Body of pancreas (tissue), 4 donors: Measurements from ENCODE around the gene GRIP2. TPM values are rescaled to one million over a fixed set of nuclear protein-coding genes. Genes with fewer than 3 reads are reported as not detected.

Experiments
- ATAC-seq: fragments of 150-250 bp; one replicate; pipeline ENCODE4 v1.9.1; 2016
- DNase-seq, 4 donors: peaks; one replicate each; pipeline ENCODE4 v3.0.0-alpha.2; 2019
- H3K27ac ChIP-seq, 4 donors: fragments of 200-600 bp; sonication (generic); 1 replicate in 3 of 4; 2 replicates in 1 of 4; pipeline versions ENCODE4 v1.5.1 to v1.6.1; 2016 to 2019; ENCODE audit warnings: mild to moderate bottlenecking in 1 of 4, mixed read lengths in 1 of 4, moderate library complexity in 1 of 4
- H3K27me3 ChIP-seq, 2 donors: fragments of 200-600 bp; sonication (generic); one replicate each; pipeline ENCODE4 v1.6.0; 2016; ENCODE audit warnings: mild to moderate bottlenecking in 1 of 2
- H3K36me3 ChIP-seq, 2 donors: fragments of 200-600 bp; sonication (generic); replicated peaks in 1 of 2; 2 replicates each; pipeline ENCODE4 v1.5.1; 2016; ENCODE audit warnings: low read depth in 2 of 2; ENCODE audit not compliant: insufficient read depth in 1 of 2
- H3K4me1 ChIP-seq: fragments of 200-600 bp; sonication (generic); one replicate; pipeline ENCODE4 v1.6.0; 2016
- H3K4me3 ChIP-seq, 2 donors: fragments of 200-600 bp; sonication (generic); 1 replicate in 1 of 2; 2 replicates in 1 of 2; pipeline ENCODE4 v1.5.1; 2016 to 2019
- H3K9me3 ChIP-seq, 3 donors: fragments of 200-600 bp; sonication (generic); 1 replicate in 2 of 3; 2 replicates in 1 of 3; pipeline ENCODE4 v1.5.1; 2016
- CTCF ChIP-seq, 7 experiments: fragments of 450-650 bp in 4 of 7; fragments of 200-600 bp in 3 of 7; sonication (generic) in 3 of 7; IDR thresholded peaks; one replicate each; pipeline ENCODE4 v1.5.1; 2016 to 2019; ENCODE audit warnings: antibody characterized with exemption in 7 of 7
- POLR2A ChIP-seq, 3 donors: fragments of 450-650 bp; IDR thresholded peaks; one replicate each; pipeline ENCODE4 v1.6.1; 2016; ENCODE audit warnings: antibody characterized with exemption in 3 of 3, mild to moderate bottlenecking in 2 of 3
- WGBS, 2 donors: methylation state at CpG; one replicate each; pipeline ENCODE4 v1.1.5; 2017; 5-methylcytosine and 5-hydroxymethylcytosine counted together
- intact Hi-C: fragments of 100-400 bp; cut with DNase I; formaldehyde crosslinking; loops from one replicate; pipeline ENCODE4 v1.15.1; 2023
- total RNA-seq, 2 donors: library from RNA; depleted of rRNA; stranded (reverse); fragments of >200 nt; gene quantifications; one replicate each; pipeline ENCODE4 v1.1.0, GENCODE V29; 2016

Gene GRIP2
- total RNA-seq, 2 donors from 2014 or later: 0.26 to 0.99 TPM

GRCh38 chr3:14531856-14532395 lies 8.2 kb downstream of the GRIP2 start:
- no peaks in the 10 kb centered on the region for H3K36me3 ChIP-seq
- no peaks in the 10 kb centered on the region for H3K9me3 ChIP-seq
- TF ChIP-seq CTCF (IDR thresholded peaks at IDR 0.05) (no peak), POLR2A (IDR thresholded peaks at IDR 0.05) (no peak)
- no peak overlapping the region for H3K4me3 ChIP-seq
- intact Hi-C loops: no loop called here
- H3K4me1 ChIP-seq: peaks cover 11% of the 10 kb centered on the region
- ATAC-seq: no peak
- no peak for DNase-seq
- H3K27ac ChIP-seq: no peak overlapping the region
- WGBS, 2 donors: 91 to 96% methylated on average over 9 to 17 of the region's 17 CpGs
- no peaks in the 10 kb centered on the region for H3K27me3 ChIP-seq

- WGBS, 2 donors: 62 to 76% methylated on average over 3 of the region's 3 CpGs
- Histone ChIP-seq H3K4me1 (peaks cover 8% of the 10 kb centered on the region), H3K36me3 (no peaks in the 10 kb centered on the region), H3K4me3 (no peak overlapping the region), H3K27ac (no peak overlapping the region), H3K27me3 (no peaks in the 10 kb centered on the region), H3K9me3 (no peaks in the 10 kb centered on the region)
- intact Hi-C loops: no loop called here
- DNase-seq: no peak
- no peak for ATAC-seq
- TF ChIP-seq CTCF (IDR thresholded peaks at IDR 0.05) (no peak), POLR2A (IDR thresholded peaks at IDR 0.05) (no peak)
Observed at GRCh38 chr3:14528081-14528480, 12.1 kb downstream of the GRIP2 start.

GRCh38 chr3:14525685-14526631 lies 14.2 kb downstream of the GRIP2 start:
- DNase-seq (peak in 1 of 4 donors; percentile 7), ATAC-seq (no peak)
- intact Hi-C loops: no loop called here
- 58% methylated on average over 17 of the region's 17 CpGs for WGBS, 2 donors
- H3K4me1 ChIP-seq: no peaks in the 10 kb centered on the region
- H3K27me3 ChIP-seq: no peaks in the 10 kb centered on the region
- no peak overlapping the region for H3K27ac ChIP-seq
- H3K4me3 ChIP-seq: no peak overlapping the region
- H3K36me3 ChIP-seq: no peaks in the 10 kb centered on the region
- no peak for TF ChIP-seq POLR2A (IDR thresholded peaks at IDR 0.05)
- TF ChIP-seq CTCF (IDR thresholded peaks at IDR 0.05): no peak
- no peaks in the 10 kb centered on the region for H3K9me3 ChIP-seq

- DNase-seq: peak in 2 of 4 donors; percentile 1 to 5
- intact Hi-C loops: no loop called here
- H3K4me3 ChIP-seq: no peak overlapping the region
Observed at GRCh38 chr3:14524920-14525660, 15.1 kb downstream of the GRIP2 start.

More at GRCh38 chr3:14524920-14525660, 15.1 kb downstream of the GRIP2 start:
- no peaks in the 10 kb centered on the region for H3K27me3 ChIP-seq
- H3K4me1 ChIP-seq: no peaks in the 10 kb centered on the region
- TF ChIP-seq CTCF (IDR thresholded peaks at IDR 0.05) (no peak), POLR2A (IDR thresholded peaks at IDR 0.05) (no peak)
- no peaks in the 10 kb centered on the region for H3K36me3 ChIP-seq
- no peak overlapping the region for H3K27ac ChIP-seq
- 78% methylated on average over 7 to 9 of the region's 9 CpGs for WGBS, 2 donors
- no peak for ATAC-seq
- H3K9me3 ChIP-seq: no peaks in the 10 kb centered on the region
